A673 (cell line): Measurements from ENCODE around the gene RSPH4A. TPM values are rescaled to one million over a fixed set of nuclear protein-coding genes. Genes with fewer than 3 reads are reported as not detected.

Experiments
- Bru-seq: library from RNA; stranded (reverse); fragments of 400-500 nt; gene quantifications from one replicate; lab custom pipeline; 2021; lab: Mats Ljungman, UMichigan
- BruChase-seq, 2 experiments: library from RNA; stranded (reverse); fragments of 400-500 nt; gene quantifications; one replicate each; lab custom pipeline; 2021; lab: Mats Ljungman, UMichigan
- BruUV-seq: library from RNA; stranded (reverse); fragments of 400-500 nt; replicated peaks from 2 replicates; lab custom pipeline; 2021; lab: Mats Ljungman, UMichigan
- CTCF ChIA-PET: fragments of 300-600 bp; sonication (Branson Sonifier 250); formaldehyde crosslinking; loops from one replicate; lab custom pipeline; 2022; ENCODE audit warnings: antibody characterized with exemption; lab: Charles Lee
- POLR2A ChIA-PET: fragments of 300-600 bp; sonication (Branson Sonifier 250); formaldehyde crosslinking; loops from one replicate; lab custom pipeline; 2022; ENCODE audit warnings: antibody characterized with exemption; ENCODE audit not compliant: low non-redundant PET; lab: Charles Lee
- DNase-seq: peaks from one replicate; pipeline ENCODE4 v3.0.0-alpha.2; 2015; ENCODE audit warnings: low spot score
- H3K27ac ChIP-seq: fragments of 200-600 bp; sonication (generic); 2 replicates; pipeline ENCODE4 v1.5.1; 2016; ENCODE audit warnings: mixed run types, low read depth, mild to moderate bottlenecking, mixed read lengths, antibody characterized with exemption, low read length; ENCODE audit not compliant: poor library complexity, severe bottlenecking
- H3K27me3 ChIP-seq: fragments of 200-600 bp; sonication (generic); replicated peaks from 2 replicates; pipeline ENCODE4 v1.6.1; 2017; ENCODE audit warnings: mixed run types, low read depth, mild to moderate bottlenecking, mixed read lengths, antibody characterized with exemption, low read length; ENCODE audit not compliant: insufficient read depth, poor library complexity
- H3K36me3 ChIP-seq: fragments of 200-600 bp; sonication (generic); 2 replicates; pipeline ENCODE4 v1.6.1; 2016; ENCODE audit warnings: mixed run types, mild to moderate bottlenecking, mixed read lengths, antibody characterized with exemption, low read length; ENCODE audit not compliant: insufficient read depth, poor library complexity, severe bottlenecking
- H3K4me1 ChIP-seq: fragments of 200-600 bp; sonication (generic); 2 replicates; pipeline ENCODE4 v1.6.1; 2017; ENCODE audit warnings: mixed run types, mild to moderate bottlenecking, mixed read lengths, antibody characterized with exemption, low read length; ENCODE audit not compliant: insufficient read depth, poor library complexity, severe bottlenecking
- H3K4me3 ChIP-seq: fragments of 200-600 bp; sonication (generic); 2 replicates; pipeline ENCODE4 v1.5.1; 2016; ENCODE audit warnings: low read depth, mixed run types, mild to moderate bottlenecking, mixed read lengths, low read length; ENCODE audit not compliant: poor library complexity, severe bottlenecking
- H3K9me3 ChIP-seq: fragments of 200-600 bp; sonication (generic); 2 replicates; pipeline ENCODE4 v1.6.1; 2016; ENCODE audit warnings: mixed run types, low read depth, mild to moderate bottlenecking, mixed read lengths, antibody characterized with exemption, low read length; ENCODE audit not compliant: poor library complexity, severe bottlenecking
- EZH2 ChIP-seq: fragments of 200-600 bp; sonication (generic); IDR thresholded peaks from 2 replicates; pipeline ENCODE4 v1.6.1; 2017; ENCODE audit warnings: borderline replicate concordance, low read depth, mild to moderate bottlenecking, mixed read lengths, antibody characterized with exemption, low read length; ENCODE audit not compliant: poor library complexity, severe bottlenecking
- intact Hi-C: fragments of 100-400 bp; cut with micrococcal nuclease; formaldehyde crosslinking; loops from one replicate; pipeline ENCODE4 v1.10.0; 2022; ENCODE audit not compliant: unreplicated experiment
- long read RNA-seq: library from polyadenylated mRNA; stranded (forward); transcript quantifications from one replicate; pipeline ENCODE4 v2.0.0, GENCODE V29; 2022
- total RNA-seq: library from RNA; stranded (reverse); gene quantifications from 2 replicates; pipeline ENCODE4 v1.2.3, GENCODE V29; 2021
- TF ChIP-seq, protein P1 (sequence below): fragments of 300-800, 200-600 bp; sonication (generic); conservative IDR thresholded peaks from 2 replicates; pipeline ENCODE4 v1.5.1; 2017; ENCODE audit warnings: low read depth, mild to moderate bottlenecking, antibody characterized with exemption, low read length, moderate library complexity, mixed read lengths

Gene RSPH4A
- total RNA-seq = 0.24 and 0.26 TPM in 2 replicates
- percentile 34 among the genes with signal in this experiment for Bru-seq, nascent RNA
- BruChase-seq, experiment 1, labeled RNA remaining after a 2-hour chase = percentile 26 among the genes with signal in this experiment
- BruChase-seq, experiment 2, labeled RNA remaining after a 6-hour chase = percentile 23 among the genes with signal in this experiment
- long read RNA-seq = 0 reads

DNA sequence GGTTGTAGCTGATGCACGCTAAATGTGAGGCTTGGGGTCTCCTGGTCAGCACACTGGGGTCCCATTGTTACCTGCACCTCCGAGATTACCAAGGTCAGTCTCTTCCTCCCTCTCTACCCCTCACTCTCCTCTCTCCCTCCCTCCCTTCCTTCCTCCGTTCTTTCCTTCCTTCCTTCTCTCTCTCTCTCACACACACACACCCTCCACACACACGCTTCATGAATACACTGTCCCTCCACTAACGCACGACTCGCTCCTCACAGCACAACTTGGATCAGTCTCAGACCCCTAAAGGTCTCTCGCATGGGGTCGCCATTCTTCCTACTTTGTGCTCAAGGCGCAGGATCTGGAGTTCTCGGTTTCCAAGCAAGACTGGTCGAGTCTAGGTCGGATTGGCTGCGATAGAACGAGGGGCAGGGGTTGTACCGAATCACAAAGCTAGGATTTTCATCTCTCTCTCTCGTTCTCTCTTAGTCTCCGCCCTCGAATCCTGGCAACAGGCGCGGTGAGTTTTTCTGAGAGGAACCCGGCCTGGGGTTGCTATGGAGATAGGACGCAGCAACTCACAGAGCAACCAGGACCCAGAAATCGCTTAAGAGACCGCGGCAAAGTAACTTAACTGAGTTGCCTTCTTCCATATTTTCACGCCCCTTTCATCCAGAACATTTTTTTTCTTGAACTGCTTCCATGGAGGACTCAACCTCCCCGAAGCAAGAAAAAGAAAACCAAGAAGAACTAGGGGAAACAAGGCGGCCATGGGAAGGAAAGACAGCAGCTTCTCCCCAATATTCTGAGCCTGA, at the start of gene RSPH4A:
Gene RSPH4A, plus strand, starts transcription at position 543 of the 800 bp plus-strand sequence. Its CDS starts 145 bp downstream, at position 688.
- DNase-seq = peak; percentile 97
- Histone ChIP-seq H3K4me1 (no peaks in the 10 kb centered on the region), H3K9me3 (no peaks in the 10 kb centered on the region), H3K27me3 (peaks cover 9% of the 10 kb centered on the region), H3K4me3 (peak within 1 kb of the TSS; percentile 52), H3K36me3 (no peaks in the 10 kb centered on the region), H3K27ac (no peak within 1 kb of the TSS)
- no TSS peak for BruUV-seq
- CTCF ChIA-PET = no interaction called here
- POLR2A ChIA-PET = no interaction called here
- TF ChIP-seq, protein P1, sequence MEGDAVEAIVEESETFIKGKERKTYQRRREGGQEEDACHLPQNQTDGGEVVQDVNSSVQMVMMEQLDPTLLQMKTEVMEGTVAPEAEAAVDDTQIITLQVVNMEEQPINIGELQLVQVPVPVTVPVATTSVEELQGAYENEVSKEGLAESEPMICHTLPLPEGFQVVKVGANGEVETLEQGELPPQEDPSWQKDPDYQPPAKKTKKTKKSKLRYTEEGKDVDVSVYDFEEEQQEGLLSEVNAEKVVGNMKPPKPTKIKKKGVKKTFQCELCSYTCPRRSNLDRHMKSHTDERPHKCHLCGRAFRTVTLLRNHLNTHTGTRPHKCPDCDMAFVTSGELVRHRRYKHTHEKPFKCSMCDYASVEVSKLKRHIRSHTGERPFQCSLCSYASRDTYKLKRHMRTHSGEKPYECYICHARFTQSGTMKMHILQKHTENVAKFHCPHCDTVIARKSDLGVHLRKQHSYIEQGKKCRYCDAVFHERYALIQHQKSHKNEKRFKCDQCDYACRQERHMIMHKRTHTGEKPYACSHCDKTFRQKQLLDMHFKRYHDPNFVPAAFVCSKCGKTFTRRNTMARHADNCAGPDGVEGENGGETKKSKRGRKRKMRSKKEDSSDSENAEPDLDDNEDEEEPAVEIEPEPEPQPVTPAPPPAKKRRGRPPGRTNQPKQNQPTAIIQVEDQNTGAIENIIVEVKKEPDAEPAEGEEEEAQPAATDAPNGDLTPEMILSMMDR = peak; percentile 50
- TF ChIP-seq EZH2 = no peak
- intact Hi-C loops = loop anchor here (10.0 kb wide), 1 partner anchor 229 kb away; no protein-coding TSS in a partner anchor

DNA sequence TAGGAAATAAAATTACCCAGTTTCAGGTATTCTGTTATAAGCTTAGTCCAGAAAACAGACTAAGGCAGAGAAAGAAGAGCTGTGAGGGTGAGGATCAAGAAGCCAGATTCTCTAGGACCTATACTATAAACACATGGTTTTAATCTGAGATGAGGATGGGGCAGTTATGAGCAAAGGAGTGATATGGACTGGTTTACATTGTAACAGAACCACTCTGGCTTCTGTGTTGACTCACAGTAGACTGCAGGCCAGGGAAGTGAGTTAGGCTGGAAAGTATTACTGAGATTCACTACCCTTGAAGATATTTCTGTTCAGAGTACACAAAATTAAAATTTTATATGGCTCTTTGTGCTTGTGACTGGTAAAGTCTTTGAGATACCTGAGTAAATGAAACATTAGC, 48.2 kb upstream of the RSPH4A start:
- ChIA-PET CTCF (no interaction called here), POLR2A (no interaction called here)
- TF ChIP-seq, protein P1 = no peak
- TF ChIP-seq EZH2 = no peak
- peaks cover 13% of the 10 kb centered on the region for H3K4me1 ChIP-seq
- H3K9me3 ChIP-seq = no peaks in the 10 kb centered on the region
- H3K27ac ChIP-seq = no peak overlapping the region
- DNase-seq = no peak
- intact Hi-C loops = no loop called here
- no peaks in the 10 kb centered on the region for H3K27me3 ChIP-seq
- H3K4me3 ChIP-seq = no peak overlapping the region
- H3K36me3 ChIP-seq = no peaks in the 10 kb centered on the region
- no TSS peak for BruUV-seq

DNA sequence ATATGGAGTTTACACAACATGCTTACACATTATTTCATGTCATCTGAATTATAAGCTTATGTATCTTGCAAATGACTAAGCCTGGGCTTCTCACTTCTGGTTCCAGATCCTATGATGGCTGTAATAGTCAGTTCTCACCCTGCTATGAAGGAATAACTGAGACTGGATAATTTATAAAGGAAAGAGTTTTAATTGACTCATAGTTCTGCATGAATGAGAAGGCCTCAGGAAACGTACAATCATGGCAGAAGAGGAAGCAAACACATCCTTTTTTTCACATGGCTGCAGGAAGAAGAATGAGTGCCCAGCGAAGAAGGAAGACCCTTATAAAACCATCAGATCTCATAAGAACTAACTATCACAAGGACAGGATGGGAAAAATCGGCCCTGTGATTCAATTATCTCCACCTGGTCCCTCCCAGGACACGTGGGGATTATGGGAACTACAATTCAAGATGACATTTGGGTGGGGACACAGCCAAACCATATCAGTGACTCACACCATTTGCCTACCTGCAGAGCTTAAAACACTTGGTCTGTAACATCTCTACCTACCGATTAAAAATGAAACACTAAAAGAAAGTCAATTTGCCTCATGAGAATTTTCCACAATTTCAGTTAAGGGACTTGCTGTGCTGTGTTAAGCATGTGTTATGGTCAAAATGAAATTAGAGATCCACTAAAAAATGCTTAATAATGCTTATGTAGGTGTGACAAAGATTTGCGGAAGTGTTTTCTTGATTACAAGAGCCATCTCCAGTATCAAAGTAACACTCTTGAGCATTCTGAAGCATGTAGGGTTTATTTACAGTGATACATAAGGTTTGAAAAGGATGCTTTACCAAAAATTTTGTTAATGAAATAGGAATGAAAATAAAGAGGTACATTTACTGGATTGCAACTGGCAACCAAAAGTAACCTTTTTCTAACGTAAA, 47.2 kb upstream of the RSPH4A start:
- no peak overlapping the region for H3K27ac ChIP-seq
- peaks cover 14% of the 10 kb centered on the region for H3K4me1 ChIP-seq
- ChIA-PET CTCF (interaction anchor here (0.6 kb wide), 1 partner anchor 8 kb away, joined by 3 read pairs; no protein-coding TSS in a partner anchor), POLR2A (no interaction called here)
- no peak overlapping the region for H3K4me3 ChIP-seq
- peaks cover 7% of the 10 kb centered on the region for H3K36me3 ChIP-seq
- intact Hi-C loops = no loop called here
- BruUV-seq = no TSS peak
- no peak for DNase-seq
- no peaks in the 10 kb centered on the region for H3K9me3 ChIP-seq
- H3K27me3 ChIP-seq = no peaks in the 10 kb centered on the region
- TF ChIP-seq, protein P1 = no peak
